GM13976 (cell line): ENCODE measurements around the gene SMYD4.
"Not testable (repeated sequence)": the region's sequence is repeated elsewhere in the genome, so short reads cannot be mapped to it uniquely, and the experiment has no call there.

Source experiments
- DNase-seq: peaks from one replicate; pipeline ENCODE4 v3.0.0; 2012; ENCODE audit warnings: low spot score
- in situ Hi-C: fragments of 300-500 bp; cut with MboI; formaldehyde crosslinking; loops from one replicate; pipeline ENCODE4 v1.12.0; 2022; ENCODE audit warnings: low sequenced_read_pairs, mixed read lengths, inconsistent platforms; ENCODE audit not compliant: unreplicated experiment
- TF ChIP-seq, protein P1 (sequence below): IDR thresholded peaks from 2 replicates; pipeline ENCODE4 v1.5.1; 2012; ENCODE audit warnings: borderline replicate concordance, mild to moderate bottlenecking; ENCODE audit not compliant: insufficient read depth; ENCODE audit errors: extremely low read depth, missing control alignments, control extremely low read depth

The SMYD4 gene

GRCh38 chr17:1860978-1861377 is 31.3 kb upstream of the SMYD4 start:
- TF ChIP-seq, protein P1, sequence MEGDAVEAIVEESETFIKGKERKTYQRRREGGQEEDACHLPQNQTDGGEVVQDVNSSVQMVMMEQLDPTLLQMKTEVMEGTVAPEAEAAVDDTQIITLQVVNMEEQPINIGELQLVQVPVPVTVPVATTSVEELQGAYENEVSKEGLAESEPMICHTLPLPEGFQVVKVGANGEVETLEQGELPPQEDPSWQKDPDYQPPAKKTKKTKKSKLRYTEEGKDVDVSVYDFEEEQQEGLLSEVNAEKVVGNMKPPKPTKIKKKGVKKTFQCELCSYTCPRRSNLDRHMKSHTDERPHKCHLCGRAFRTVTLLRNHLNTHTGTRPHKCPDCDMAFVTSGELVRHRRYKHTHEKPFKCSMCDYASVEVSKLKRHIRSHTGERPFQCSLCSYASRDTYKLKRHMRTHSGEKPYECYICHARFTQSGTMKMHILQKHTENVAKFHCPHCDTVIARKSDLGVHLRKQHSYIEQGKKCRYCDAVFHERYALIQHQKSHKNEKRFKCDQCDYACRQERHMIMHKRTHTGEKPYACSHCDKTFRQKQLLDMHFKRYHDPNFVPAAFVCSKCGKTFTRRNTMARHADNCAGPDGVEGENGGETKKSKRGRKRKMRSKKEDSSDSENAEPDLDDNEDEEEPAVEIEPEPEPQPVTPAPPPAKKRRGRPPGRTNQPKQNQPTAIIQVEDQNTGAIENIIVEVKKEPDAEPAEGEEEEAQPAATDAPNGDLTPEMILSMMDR = no peak
- in situ Hi-C loops = no loop called here
- no peak for DNase-seq

GRCh38 chr17:1856462-1856861 is 26.8 kb upstream of the SMYD4 start:
- DNase-seq, in situ Hi-C loops: not testable (repeated sequence)

DNA sequence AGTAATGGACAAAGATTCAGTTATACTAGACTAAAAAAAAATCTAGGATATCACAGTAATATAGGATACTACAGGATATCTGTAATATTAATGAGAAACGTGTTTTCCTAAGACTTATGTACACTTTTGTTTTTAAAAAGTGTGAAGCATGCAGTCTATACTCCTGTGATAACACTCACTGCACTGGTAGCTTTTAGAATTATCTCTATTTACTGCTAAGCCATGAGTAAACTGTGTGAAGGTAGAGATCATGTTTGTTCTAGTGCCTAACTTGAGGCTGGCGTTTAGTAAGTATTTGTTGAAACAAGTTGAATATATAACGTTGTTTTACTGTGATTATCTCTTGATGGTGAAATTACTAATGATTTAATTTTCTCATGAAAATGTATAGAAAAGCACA is 24.0 kb upstream of the SMYD4 start:
- no peak for DNase-seq
- TF ChIP-seq, protein P1 = no peak
- in situ Hi-C loops = no loop called here

- peak; percentile 27 for DNase-seq
- TF ChIP-seq, protein P1 = no peak
- in situ Hi-C loops = no loop called here
These were observed 22.6 kb upstream of the SMYD4 start for GRCh38 chr17:1852327-1852726.

- TF ChIP-seq, protein P1 = no peak
- no peak for DNase-seq
- in situ Hi-C loops = no loop called here
These were observed 17.5 kb upstream of the SMYD4 start for GRCh38 chr17:1847191-1847590.

- in situ Hi-C loops = no loop called here
- TF ChIP-seq, protein P1 = no peak
- DNase-seq = no peak
These were observed 14.2 kb upstream of the SMYD4 start for GRCh38 chr17:1843947-1844346.

GRCh38 chr17:1839516-1839915 is 9.8 kb upstream of the SMYD4 start:
- DNase-seq = no peak
- TF ChIP-seq, protein P1 = no peak
- in situ Hi-C loops = no loop called here
